ENCODE results near the gene MAGI2. TPM values are rescaled to one million over a fixed set of nuclear protein-coding genes. Genes with fewer than 3 reads are reported as not detected.

The MAGI2 gene
- total RNA-seq, 1 experiment from 2014 or later = 14.3 TPM

DNA sequence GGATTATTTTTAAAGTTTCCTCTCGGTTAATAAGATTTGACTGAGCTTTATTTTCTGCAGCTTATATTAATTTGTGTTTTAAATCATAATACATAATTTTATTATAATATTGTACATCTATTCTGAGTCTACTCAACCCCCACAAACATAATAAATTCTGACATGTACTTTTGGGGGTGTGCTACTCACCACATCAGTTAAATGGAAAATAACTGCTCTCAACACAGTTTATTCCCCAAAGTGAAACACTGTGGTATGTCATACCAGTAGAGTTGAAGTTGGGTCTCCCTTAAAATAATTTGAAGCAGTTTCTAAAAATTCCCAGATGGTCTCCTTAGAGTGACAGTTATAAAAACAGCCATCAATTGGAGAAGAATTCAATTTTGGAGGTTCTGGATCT, 1191.7 kb downstream of the MAGI2 start:
- Histone ChIP-seq H3K9ac (ENCODE audit: extremely low read depth, insufficient read length, low read length) (no peak overlapping the region), H4K91ac (ENCODE audit: insufficient read length, low read depth, low read length) (no peak overlapping the region), H3K56ac (ENCODE audit: insufficient read length, low read depth, low read length) (no peak overlapping the region), H2BK20ac (ENCODE audit: low read depth, low read length, poor library complexity, severe bottlenecking) (no peak overlapping the region), H3K79me1 (ENCODE audit: insufficient read depth, low read depth, low read length, poor library complexity, severe bottlenecking) (no peaks in the 10 kb centered on the region), H3K27ac (ENCODE audit: insufficient read length, low read depth, low read length) (no peak overlapping the region), H3T11ph (ENCODE audit: low read length) (no peak overlapping the region), H3K4me1 (ENCODE audit: insufficient read depth, low read length) (no peaks in the 10 kb centered on the region), H3K79me2 (ENCODE audit: insufficient read depth, low read length) (no peaks in the 10 kb centered on the region), H2BK5ac (ENCODE audit: insufficient read length, low read length) (no peak overlapping the region), H3K4ac (ENCODE audit: low read depth, low read length) (no peak overlapping the region), H3K4me2 (ENCODE audit: insufficient read depth, insufficient read length, low read length) (no peak overlapping the region), H2BK120ac (ENCODE audit: low read depth, low read length, poor library complexity, severe bottlenecking) (no peak overlapping the region), H3K27me3 (ENCODE audit: insufficient read depth, low read length) (no peaks in the 10 kb centered on the region), H4K8ac (replicated peaks; ENCODE audit: insufficient read length, low read depth, low read length) (no peak overlapping the region), H2BK15ac (ENCODE audit: low read depth, low read length) (no peak overlapping the region), H2AFZ (ENCODE audit: low read length) (no peak overlapping the region), H2AK5ac (ENCODE audit: insufficient read length, low read length) (no peak overlapping the region), H3K14ac (ENCODE audit: insufficient read depth, low read length) (no peak overlapping the region), H2BK12ac (ENCODE audit: insufficient read length, low read depth, low read length) (no peak overlapping the region), H4K20me1 (ENCODE audit: control insufficient read depth, insufficient read depth, insufficient read length) (no peaks in the 10 kb centered on the region), H3K18ac (ENCODE audit: insufficient read length, low read depth, low read length) (no peak overlapping the region), H4K5ac (ENCODE audit: insufficient read length, low read depth, low read length) (no peak overlapping the region), H3K23ac (ENCODE audit: insufficient read length, low read depth, low read length) (no peak overlapping the region), H3K9me3 (ENCODE audit: control insufficient read depth, low read depth, low read length) (no peaks in the 10 kb centered on the region), H3K23me2 (ENCODE audit: insufficient read length, low read depth, low read length, poor library complexity, severe bottlenecking) (no peaks in the 10 kb centered on the region)
- H3K9me3 Mint-ChIP-seq = no peaks in the 10 kb centered on the region
- no peaks in the 10 kb centered on the region for H3K27me3 Mint-ChIP-seq (ENCODE audit: low read depth)
- no peak overlapping the region for H3K27ac Mint-ChIP-seq
- no peak overlapping the region for H3K4me3 Mint-ChIP-seq
- TF ChIP-seq, protein P1, sequence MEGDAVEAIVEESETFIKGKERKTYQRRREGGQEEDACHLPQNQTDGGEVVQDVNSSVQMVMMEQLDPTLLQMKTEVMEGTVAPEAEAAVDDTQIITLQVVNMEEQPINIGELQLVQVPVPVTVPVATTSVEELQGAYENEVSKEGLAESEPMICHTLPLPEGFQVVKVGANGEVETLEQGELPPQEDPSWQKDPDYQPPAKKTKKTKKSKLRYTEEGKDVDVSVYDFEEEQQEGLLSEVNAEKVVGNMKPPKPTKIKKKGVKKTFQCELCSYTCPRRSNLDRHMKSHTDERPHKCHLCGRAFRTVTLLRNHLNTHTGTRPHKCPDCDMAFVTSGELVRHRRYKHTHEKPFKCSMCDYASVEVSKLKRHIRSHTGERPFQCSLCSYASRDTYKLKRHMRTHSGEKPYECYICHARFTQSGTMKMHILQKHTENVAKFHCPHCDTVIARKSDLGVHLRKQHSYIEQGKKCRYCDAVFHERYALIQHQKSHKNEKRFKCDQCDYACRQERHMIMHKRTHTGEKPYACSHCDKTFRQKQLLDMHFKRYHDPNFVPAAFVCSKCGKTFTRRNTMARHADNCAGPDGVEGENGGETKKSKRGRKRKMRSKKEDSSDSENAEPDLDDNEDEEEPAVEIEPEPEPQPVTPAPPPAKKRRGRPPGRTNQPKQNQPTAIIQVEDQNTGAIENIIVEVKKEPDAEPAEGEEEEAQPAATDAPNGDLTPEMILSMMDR (conservative IDR thresholded peaks at IDR 0.05) = no peak
- no peaks in the 10 kb centered on the region for H3K36me3 Mint-ChIP-seq (ENCODE audit: insufficient read depth in 1 of 3, low read depth in 3 of 3)
- no peak for DNase-seq
- WGBS (ENCODE audit: extremely low coverage, insufficient read length, low lambda C conversion rate) = no CpG with 5 or more reads among the region's 1 CpG
- peaks cover 7 to 8% of the 10 kb centered on the region in 2 experiments; a peak in 3 of 4 replicates for H3K4me1 Mint-ChIP-seq
